ENCODE measurements around the gene PREX1.

The PREX1 gene

DNA sequence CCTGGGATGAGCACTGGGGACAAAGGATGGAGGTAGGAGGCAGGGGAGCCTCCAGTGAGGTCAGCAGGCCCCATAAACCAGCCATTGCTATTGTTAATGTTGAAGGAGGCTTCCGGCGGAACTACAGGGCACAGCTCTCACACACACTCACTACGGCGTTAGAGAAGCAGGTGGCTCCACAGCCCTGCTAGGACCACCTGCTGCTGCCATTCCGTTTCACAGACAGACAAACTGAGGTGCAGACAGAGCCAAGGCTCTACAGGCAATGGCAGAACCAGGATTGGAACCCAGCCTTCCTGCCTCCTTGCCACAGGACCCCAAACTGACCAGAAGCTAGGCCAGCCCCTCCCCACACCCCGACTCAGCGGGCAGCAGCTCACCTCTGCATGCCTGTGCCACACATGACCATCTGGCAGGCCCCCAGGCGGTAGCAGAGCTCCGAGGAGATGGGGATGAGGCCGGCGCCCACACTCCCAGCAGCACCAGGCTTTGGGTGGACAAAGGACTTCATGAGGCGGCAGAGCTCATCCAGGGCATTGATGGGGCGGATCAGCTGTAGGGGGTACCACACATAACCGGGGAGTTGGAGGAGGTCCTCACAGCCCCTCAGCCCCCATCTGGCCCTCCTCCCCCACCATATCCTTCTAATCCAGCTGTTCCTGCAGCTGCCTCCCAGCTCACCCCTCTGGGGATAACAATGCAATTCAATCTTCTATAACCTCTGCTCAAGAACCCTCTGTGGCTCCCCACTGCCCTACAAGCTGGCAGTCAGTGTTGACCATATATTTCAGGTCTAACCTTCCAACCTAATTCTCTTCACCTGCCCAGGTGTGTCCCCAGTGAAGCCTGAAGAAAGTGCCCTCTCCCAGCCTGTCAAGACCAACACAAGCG, 198.5 kb downstream of the PREX1 start:
- FAIRE-seq, result no peak

DNA sequence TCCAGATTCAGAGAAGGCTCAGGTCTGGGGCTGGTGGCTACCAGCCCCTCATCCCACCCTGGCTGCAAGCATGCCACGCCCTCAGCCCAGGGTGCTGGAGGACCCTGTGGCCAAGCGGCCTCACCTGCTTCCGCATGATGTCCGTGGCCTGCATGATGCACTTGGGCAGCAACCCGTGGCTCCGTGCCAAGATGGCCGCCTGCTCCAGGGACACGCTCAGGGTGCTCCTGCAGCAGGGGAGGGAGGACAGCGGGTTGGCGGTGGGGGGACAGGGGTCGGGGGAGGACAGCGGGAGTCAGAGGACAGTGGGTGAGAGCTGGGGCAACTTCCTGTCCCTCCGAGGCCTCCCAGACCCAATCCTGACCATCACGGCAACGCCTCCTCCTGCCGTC, 200.1 kb downstream of the PREX1 start:
- no peak for FAIRE-seq

DNA sequence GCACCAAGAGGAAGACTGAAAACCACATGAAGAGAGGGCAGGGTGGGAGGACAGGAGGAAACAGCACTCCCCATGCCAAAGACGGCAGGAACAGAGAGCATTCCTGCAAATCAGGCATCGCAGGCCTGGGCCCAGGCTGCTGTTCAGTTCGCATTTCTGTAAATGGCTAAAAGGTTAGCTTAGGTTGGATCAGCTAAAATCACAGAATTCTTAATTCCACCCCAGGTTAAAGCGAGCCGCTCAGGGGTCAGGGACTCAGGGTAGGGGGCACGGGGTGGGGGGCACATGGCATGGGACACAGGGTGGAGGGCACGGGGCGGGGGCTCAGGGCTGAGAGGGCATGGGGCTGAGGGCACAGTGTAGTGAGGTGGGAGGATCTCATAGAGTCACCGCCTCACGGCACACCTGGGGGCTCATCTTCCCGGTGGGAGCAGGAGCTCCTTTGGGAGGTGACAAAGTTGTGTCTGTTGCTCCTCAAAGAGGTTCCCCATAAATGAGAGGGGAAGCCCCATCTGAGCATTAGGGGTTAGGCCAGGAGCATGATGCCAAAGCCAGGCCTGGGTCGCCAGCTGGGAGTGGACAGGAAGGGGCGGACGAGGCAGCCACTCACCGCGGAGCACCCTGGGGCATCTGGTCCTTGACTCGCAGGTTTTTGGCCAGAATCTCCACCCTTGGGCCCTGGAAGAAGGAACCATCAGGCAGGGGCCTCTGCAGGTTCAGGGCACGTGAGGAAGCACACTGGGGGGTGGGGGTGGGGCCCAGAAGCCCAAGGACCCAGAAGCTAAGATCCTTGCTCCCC, 200.7 kb downstream of the PREX1 start:
- no peak for FAIRE-seq

DNA sequence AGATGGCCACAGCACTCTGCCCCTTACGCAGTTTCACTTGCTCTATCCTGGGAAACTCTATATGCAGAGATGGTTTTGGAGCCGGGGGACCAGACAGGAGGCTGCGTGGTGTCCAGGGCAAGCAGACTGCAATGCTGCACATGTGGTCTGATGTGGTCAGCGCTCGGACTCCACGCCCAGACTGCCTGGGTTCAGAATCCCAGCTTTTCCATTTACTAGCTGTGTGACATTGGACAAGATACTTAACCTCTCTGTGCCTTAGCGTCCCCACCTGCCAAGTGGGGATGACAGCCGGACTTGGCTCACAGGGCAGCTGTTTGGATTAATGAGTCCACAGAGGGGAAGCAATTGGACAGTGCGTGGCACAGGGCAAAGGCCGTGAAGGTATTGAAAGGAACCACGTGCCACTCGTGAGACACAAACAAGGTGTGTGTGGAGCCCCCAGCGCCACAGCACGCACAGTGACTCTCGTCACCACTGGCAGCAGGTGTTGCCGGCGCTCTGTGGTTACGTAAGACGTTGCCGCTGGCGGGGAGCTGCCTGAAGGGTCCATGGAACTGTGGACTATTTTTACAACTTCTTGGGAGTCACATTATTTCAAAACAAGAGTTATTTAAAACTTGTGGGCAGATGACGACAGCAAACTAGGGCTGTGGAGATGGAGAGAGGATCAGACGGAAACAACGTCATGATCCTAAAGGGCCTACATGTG, 201.4 kb downstream of the PREX1 start:
- FAIRE-seq, result no peak

DNA sequence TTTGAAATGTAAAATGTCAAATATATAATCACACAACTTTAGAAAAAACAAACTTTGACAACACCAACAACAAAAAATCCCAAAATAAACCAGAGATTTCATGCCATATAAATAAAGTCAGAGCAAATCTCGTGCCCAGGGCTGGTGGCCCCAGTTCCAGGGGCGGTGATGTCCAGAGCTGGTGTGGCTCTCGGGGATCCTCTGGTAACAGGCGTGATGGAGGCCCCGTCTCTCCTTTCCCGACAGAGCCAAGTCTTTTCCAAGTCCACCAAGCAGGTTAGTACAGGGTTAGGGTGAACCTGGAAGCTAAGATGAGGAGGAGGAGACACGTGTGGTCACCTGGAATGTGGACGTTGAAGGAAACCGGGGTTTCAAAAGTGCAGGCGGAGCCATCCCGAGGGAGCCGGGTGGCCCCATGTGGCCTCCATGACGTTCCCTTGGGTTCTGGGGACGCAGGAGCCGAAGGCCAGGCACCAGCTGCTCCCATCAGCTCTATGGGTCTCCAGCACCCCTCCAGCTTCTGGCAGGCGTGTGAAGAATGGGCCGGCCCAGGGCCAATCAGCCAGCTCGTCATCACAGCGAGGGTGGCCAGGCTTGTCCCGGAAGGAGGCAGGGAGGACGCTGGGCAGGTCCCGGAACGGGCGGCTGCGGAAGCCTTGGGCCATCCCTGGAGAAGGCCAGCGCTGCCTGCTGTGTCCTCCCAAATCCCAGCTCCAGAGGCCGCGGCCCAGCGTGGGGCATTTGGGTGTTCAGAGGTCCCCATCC, 202.5 kb downstream of the PREX1 start:
- no peak for FAIRE-seq

DNA sequence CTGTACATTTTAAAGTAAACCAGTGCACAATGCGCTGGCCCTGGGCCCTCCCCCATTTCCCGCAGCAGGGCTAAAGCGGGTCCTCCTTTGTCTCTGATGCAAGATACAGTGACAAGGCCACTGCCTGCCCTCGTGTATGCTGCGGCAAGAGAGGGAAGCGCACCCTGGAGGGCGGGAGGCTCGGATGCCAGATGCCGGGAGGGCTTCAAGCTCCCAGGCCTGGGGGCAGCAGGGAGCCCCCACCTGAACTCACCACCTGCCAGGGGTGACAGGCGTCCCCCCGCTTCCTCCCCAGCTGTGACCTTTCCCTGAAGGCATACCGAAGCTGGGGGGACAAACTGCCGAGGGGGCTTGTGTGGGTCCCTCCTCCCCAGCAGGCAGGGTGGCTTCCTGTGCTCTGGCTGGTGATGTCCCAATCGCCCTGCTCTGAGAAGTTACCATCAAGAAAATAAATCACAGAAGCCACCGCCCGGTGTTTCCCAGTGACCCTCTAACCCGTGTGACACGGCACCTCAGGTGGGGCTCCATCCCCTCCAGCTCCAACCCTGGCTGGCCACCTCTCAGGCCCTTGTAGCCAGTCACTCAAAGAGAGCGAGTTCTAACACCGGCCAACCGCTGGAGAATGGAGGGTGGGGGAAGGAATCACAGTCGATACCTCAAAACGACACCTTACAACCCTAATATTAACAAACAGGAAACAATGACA, 203.3 kb downstream of the PREX1 start:
- no peak for FAIRE-seq

DNA sequence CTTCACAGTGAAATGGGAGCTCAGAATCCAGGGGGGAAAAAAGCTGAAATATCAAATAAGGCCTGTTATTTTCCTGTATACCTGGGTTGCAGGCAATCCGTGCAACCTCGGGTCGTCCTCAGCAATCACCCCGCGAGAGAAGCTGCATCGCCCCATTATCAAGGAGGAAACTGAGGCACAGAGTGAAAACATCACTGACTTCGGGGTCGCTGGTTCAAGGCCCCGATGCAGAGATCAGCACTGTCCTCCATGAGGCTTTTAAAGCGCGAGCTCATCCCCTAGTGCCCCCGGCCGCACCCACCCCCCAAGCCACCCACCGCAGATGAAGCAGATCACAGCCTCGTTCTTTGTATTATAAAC, 203.9 kb downstream of the PREX1 start:
- no peak for FAIRE-seq

DNA sequence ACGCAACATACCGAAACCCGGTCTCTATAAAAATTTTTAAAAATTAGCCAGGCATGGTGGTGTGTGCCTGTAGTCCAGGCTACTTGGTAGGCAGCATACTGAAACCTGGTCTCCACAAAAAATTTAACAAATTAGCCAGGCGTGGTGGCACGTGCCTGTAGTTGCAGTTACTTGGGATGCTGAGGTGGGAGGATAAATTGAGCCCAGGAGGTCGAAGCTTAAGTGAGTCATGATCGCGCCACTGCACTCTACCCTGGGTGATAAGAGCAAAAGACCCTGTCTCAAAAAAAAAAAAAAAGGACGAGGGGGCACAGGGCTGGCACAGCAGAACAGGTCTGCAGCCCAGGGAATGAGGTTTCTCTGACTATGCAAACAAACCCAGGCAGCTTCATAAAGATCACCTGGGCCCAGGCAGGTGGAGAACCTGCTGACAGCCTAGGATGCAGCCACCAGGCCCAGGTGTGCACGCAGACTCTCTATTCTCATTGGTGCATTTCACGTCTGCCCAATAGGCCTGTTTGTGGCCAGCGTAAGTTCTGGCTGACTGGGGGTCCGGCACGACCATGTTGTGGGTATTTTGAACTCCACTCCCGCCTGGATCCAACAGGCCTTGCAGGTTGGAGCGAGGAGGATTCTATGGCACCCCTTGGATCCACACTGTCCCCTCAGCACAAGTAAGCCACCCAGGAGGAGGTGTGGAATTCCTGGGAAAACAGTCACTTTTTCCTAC, 204.5 kb downstream of the PREX1 start:
- no peak for FAIRE-seq

DNA sequence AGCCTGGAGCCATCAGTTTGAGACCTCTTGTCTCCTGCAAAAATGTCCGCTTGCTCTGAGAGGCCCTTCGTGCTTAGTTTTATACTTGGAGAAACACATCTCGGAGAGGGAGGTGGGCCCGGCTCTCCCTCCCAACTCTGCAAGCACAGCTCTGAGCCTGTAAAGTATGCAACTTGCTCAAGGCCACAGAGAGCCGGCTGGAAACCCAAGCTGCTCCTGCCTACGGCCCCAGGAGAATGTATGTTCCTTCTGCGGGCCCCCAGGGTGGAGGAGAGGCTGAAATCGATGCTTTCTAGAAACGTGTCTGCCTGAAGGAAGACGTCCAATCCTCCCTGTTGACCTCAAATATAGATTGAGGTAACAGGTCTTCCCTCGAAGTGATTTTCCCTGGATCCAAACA, 205.4 kb downstream of the PREX1 start:
- no peak for FAIRE-seq

DNA sequence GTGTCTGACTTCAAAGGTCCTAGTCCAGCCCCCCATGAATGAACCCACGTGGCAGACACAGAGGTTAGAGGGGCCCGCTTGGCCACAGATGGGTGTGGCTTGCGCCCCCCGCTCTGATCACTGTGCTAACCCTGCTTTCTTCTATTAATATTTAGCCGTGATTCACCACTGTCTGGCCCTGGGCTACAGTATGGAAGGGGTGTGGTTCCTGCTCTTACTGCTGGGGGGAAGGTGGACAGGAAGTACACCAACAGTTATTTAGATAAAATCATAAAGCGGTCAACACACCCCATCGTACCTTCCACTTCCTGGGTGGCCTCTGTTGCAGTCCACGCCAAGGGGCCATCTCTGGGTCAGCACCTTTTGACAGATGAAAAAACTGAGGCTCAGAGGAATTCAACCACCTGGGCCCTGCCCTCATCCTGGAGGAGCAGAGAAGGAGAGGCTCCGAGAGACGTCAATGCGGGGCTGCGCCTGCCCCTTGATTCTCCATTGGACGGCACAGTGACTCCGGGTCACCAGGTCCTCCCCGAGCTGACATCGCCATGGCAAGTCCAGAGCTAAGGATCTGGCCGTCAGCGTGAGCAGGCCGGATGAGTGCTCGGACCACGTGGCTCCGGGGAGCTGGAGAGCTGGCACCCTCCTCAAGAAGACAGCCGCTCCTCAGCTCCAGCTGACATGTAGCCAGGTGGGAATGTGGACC, 206.3 kb downstream of the PREX1 start:
- FAIRE-seq, result no peak

DNA sequence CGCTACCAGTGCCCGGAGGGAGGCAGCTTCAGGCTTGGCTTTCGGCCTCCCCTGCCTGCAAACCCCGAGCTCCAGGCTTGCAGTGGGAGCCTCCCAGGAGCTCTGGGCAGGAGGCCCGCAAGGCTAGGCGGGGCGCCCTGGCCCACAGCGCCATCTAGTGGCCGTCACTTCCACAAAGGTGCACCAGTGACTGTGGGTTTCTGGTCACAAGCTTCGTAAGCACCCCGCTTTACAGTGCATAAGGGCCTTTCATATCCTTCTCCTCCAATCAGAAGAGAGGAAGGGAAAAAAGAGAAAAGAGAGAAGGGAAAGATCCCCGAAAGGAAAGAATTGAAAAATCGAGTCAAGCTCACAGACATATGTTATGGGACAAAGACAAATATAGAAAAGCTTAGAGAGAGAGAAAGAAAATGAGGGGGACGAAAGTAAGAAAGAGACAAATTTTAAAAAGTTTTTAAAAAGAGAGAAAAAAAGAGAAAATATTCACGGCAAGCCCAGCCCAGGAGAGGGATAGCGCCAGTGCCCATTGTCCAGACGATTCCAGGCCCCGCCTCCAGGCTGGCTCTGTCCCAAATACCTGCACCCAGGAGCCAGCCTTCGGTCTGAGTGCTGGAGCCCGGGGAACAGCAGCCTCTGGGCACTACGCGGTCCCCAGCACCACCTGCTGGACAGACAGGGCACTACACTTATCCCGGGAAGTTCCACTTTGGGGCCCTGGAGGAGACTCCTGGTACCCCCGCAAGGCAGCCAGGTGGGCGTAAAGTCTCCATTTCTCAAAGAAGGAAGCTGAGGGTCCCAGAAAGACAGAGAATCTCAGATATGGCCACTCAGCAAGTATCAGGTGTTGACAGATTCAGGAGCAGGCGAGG, 207.1 kb downstream of the PREX1 start:
- peak; percentile 51 for FAIRE-seq

DNA sequence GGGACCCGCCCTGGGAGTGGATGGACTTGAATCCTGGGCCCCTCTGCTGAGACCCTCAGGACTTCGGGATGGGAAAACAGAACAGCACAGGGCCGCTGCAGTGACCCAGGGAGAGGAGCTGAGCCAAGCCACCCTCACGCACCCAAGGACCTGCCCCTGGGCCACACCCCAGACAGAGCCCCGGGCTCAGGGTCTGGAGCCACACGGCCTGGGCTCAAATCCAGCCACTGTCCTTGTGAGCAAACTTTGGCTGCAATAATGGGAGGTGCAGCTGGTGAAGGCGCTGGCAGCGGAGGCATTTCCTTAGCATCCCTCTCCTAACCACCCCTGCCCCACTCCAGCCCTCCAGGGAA, 207.7 kb downstream of the PREX1 start:
- FAIRE-seq, result no peak

DNA sequence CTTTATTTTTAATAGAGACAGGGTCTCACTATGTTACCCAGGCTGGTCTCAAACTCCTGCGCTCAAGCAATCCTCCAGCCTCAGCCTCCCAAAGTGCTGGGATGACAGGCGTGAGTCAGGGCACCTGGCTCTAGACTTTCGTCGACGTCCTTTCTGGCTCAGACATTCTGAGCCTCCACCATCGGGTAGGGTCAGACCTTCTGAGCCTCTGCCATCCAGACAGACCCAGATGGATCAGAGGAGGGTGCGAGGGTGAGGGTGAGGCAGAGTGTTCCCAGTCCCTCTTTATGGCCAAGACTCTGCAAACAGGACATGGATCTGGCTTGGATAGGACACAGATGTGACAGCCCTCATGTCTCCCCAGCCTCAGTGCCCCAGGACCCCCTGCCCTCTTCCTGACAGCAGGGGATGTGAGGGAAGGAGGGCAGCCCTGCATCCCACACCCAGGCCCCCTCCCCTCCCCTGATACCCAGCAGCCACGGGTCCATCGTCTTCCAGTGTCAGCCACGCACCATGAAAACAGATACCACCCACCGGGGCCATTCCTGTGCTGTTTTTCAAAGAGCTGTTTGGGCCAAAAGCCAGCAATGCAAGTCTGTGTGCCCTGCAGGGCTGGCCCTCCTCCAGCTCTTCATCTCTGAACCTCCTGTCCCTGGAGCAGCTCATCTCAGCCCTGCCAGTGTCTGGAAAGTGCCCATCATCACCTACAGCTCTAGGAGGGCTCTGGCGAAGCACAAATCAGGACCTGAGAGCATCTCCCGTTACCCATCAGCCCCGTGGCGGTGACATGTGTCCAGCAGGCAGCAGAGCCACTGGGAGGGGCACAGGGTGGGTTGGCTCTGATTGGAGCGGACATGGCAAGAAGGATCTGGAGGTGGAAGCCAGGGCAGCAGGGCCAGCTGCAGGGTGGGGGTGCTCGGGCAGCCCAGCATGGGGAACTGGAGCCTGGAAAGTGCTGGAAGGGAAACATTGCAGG, 208.4 kb downstream of the PREX1 start:
- no peak for FAIRE-seq

DNA sequence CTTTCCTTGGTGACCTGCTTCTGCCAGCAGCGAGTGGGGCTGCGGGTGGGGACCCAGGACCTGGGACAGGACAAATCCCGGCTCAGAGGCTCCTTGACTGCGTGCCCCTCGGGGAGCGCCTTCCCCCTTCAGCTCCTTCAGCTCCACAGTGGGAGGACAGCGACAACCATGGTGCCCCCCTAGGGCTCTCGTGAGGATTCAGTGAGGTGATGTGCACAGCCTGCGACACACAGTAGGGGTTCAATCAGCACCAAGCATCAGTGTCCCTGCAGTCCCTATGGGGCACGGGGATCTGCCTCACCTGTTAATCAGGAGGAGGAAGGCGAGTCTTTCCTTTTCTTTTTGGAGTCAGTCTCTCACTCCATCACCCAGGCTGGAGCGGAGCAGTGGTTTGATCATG, 209.2 kb downstream of the PREX1 start:
- FAIRE-seq, result no peak

DNA sequence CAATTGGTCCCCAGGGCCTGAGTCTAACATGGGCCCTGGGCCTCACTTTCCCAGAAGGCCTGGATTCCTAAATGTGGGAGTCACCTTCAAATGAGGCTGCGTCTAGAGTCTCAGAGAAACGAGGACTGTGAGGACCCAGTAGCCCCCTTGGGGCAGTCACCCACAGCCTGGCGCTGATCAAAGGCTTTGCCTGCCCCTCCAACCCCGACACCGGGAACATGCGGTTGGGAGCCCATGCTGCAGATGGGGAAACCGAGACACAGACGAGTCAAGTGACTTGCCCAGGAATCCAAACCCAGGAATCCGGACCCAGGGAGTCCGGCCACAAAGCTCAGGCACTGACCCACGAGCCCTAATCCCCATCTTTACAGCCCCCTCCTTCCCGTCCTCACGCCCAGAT, 209.7 kb downstream of the PREX1 start:
- no peak for FAIRE-seq

DNA sequence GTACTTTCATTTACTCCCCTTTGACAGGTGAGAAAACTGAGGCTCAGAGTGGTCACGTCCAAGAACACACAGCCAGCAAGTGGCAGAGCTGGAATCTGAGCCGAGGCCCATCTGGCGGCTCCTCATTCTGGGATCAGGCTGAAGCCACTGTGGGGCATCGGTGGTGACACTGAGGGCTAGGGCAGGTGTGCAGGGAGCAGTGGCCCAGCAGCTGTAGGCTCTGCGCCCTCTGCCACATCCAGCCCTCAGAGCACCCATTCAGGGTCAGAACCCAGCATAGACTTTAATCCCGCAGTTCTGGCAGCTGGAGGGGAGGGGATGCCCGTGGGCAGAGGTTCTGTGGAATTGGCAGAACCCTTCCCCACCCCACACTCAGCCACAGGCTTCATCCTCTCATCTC, 210.3 kb downstream of the PREX1 start:
- FAIRE-seq, result no peak

DNA sequence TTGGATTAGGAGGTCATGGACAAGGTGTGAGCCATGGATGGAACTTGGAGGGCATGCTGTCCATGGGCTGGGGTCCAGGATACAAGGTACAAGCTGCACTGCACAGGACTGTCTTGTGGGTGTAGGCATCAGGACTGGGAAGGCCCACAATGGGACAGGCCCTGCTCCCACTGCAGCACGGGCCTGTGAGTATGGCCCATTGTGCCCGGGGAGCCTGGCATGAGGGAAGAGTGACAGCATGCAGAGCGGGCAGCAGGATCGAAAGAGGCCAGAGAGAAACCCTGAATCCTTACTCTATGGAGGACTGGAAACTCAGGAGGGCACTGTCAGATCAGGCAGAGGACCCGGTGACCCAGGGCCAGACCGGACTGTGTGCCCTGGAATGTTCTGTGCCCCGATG, 211.3 kb downstream of the PREX1 start:
- no peak for FAIRE-seq

DNA sequence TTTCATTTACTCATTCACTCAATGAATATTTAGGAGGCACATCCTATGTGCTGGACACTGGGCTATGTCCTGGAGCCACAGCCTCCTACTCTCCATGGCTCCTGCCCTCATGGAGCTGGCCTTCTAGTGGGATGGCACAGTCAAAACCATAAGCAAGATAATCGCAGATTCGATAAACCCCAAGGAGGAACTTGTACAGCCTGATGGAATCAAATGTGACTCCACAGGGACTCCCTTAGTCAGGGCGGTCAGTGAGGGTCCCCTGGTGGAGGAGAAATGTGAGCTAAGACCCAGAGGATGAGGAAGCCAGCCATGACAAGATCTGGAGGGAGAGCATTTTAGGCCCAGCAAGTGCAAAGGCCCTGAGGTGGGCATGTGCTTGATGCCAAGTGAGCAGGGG, 211.9 kb downstream of the PREX1 start:
- FAIRE-seq, result no peak
